ENCODE results near the gene PKN2. TPM values are rescaled to one million over a fixed set of nuclear protein-coding genes. Genes with fewer than 3 reads are reported as not detected.
"Not testable (repeated sequence)": the region's sequence is repeated elsewhere in the genome, so short reads cannot be mapped to it uniquely, and the experiment has no call there.

The PKN2 gene
- total RNA-seq, 4 donors from 2014 or later, result 14.9 to 18.6 (median 17.0) TPM

GRCh38 chr1:88825721-88826120, 141.6 kb downstream of the PKN2 start:
- no peak for ATAC-seq
- Histone ChIP-seq H3K27me3 (no peaks in the 10 kb centered on the region), H3K4me3 (no peak overlapping the region), H3K27ac (no peak overlapping the region), H3K36me3 (peaks cover 0 to 18% of the 10 kb centered on the region in 2 donors), H3K4me1 (no peaks in the 10 kb centered on the region), H3K9me3 (no peaks in the 10 kb centered on the region)
- no peak for TF ChIP-seq POLR2A (IDR thresholded peaks at IDR 0.05)
- TF ChIP-seq, protein P1, sequence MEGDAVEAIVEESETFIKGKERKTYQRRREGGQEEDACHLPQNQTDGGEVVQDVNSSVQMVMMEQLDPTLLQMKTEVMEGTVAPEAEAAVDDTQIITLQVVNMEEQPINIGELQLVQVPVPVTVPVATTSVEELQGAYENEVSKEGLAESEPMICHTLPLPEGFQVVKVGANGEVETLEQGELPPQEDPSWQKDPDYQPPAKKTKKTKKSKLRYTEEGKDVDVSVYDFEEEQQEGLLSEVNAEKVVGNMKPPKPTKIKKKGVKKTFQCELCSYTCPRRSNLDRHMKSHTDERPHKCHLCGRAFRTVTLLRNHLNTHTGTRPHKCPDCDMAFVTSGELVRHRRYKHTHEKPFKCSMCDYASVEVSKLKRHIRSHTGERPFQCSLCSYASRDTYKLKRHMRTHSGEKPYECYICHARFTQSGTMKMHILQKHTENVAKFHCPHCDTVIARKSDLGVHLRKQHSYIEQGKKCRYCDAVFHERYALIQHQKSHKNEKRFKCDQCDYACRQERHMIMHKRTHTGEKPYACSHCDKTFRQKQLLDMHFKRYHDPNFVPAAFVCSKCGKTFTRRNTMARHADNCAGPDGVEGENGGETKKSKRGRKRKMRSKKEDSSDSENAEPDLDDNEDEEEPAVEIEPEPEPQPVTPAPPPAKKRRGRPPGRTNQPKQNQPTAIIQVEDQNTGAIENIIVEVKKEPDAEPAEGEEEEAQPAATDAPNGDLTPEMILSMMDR (IDR thresholded peaks at IDR 0.05 in 4 of 5, conservative IDR thresholded peaks at IDR 0.05 in 1 of 5), result no peak
- in situ Hi-C loops (cut with MboI; ENCODE audit: low sequenced_read_pairs in 4 of 4), result no loop called here
- intact Hi-C loops (cut with DNase I; ENCODE audit: low total_unique reads), result no loop called here
- DNase-seq, result no peak

GRCh38 chr1:88847643-88848042, 163.6 kb downstream of the PKN2 start:
- Histone ChIP-seq H3K27ac (no peak overlapping the region), H3K9me3 (no peaks in the 10 kb centered on the region), H3K27me3 (no peaks in the 10 kb centered on the region), H3K36me3 (peaks cover 0 to 11% of the 10 kb centered on the region in 2 donors), H3K4me3 (no peak overlapping the region), H3K4me1 (no peaks in the 10 kb centered on the region)
- TF ChIP-seq, protein P1 (IDR thresholded peaks at IDR 0.05 in 4 of 5, conservative IDR thresholded peaks at IDR 0.05 in 1 of 5), result no peak
- TF ChIP-seq POLR2A (IDR thresholded peaks at IDR 0.05), result no peak
- DNase-seq, result no peak
- ATAC-seq, result no peak
- intact Hi-C loops (cut with DNase I; ENCODE audit: low total_unique reads), result no loop called here
- in situ Hi-C loops (cut with MboI; ENCODE audit: low sequenced_read_pairs in 4 of 4), result no loop called here

- in situ Hi-C loops (cut with MboI; ENCODE audit: low sequenced_read_pairs in 4 of 4) (loop anchor here in 1 of 4 donors (25.0 kb wide), 1 partner anchor 189 kb away; no protein-coding TSS in a partner anchor), intact Hi-C loops (cut with DNase I; ENCODE audit: low total_unique reads) (no loop called here)
- H3K9me3 ChIP-seq, result no peaks in the 10 kb centered on the region
- TF ChIP-seq, protein P1 (IDR thresholded peaks at IDR 0.05 in 4 of 5, conservative IDR thresholded peaks at IDR 0.05 in 1 of 5), result no peak
- H3K36me3 ChIP-seq, result peaks cover 0 to 38% of the 10 kb centered on the region in 2 donors
- no peak overlapping the region for H3K27ac ChIP-seq
- H3K4me1 ChIP-seq, result no peaks in the 10 kb centered on the region
- ATAC-seq (no peak), DNase-seq (no peak)
- H3K27me3 ChIP-seq, result no peaks in the 10 kb centered on the region
- no peak overlapping the region for H3K4me3 ChIP-seq
These were observed 167.4 kb downstream of the PKN2 start for GRCh38 chr1:88851303-88852063.

DNA sequence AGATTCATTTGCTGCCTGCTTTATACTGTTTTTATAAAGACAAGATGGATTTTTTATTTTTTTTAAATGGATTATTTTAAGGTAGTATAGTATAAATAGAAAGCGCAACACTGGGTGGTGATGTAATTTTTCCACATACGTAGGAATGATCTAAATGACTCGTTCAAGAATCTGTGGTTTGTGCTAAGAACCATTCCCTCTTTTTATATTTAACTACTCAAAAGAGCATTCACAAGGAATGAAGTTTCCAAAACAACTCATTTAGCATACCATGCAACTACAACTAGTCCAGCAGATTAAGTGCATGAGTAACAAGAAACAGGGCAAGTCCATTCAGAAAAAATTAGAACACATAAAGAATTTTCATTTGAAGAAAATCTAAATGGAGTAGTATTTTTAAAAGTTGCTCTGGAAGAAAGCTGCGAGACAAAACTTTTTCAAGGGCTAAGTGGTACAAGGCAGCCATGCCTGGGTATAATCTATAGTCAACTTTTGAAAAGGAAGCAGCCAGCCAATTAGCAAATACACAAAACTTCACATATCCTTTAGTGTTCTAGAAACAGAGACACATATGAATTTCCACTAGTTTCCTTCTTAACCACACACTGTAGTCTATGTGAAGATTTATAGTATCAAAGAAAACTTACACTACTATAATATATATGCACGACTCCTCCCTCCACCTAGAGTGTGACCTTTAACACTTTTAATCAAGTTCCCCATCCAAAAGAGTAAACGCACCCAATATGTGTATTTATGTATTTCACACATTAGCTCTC, 183.9 kb downstream of the PKN2 start:
- DNase-seq, result no peak
- Histone ChIP-seq H3K27me3 (no peaks in the 10 kb centered on the region), H3K4me1 (peaks cover 5 to 18% of the 10 kb centered on the region in 2 donors), H3K4me3 (no peak overlapping the region), H3K36me3 (peaks cover 2 to 12% of the 10 kb centered on the region in 2 donors), H3K9me3 (no peaks in the 10 kb centered on the region), H3K27ac (no peak overlapping the region)
- TF ChIP-seq POLR2A (IDR thresholded peaks at IDR 0.05), result no peak
- TF ChIP-seq, protein P1 (IDR thresholded peaks at IDR 0.05 in 4 of 5, conservative IDR thresholded peaks at IDR 0.05 in 1 of 5), result no peak
- in situ Hi-C loops (cut with MboI; ENCODE audit: low sequenced_read_pairs in 4 of 4), result loop anchor here in 1 of 4 donors (25.0 kb wide), 1 partner anchor 206 kb away; no protein-coding TSS in a partner anchor
- intact Hi-C loops (cut with DNase I; ENCODE audit: low total_unique reads), result no loop called here
- ATAC-seq, result no peak

- H3K36me3 ChIP-seq; H3K27ac ChIP-seq; H3K4me3 ChIP-seq; H3K27me3 ChIP-seq; intact Hi-C loops (cut with DNase I; ENCODE audit: low total_unique reads); H3K9me3 ChIP-seq: not testable (repeated sequence)
- peaks cover 5 to 18% of the 10 kb centered on the region in 2 donors for H3K4me1 ChIP-seq
- ATAC-seq (peak in 1 of 2 donors; percentile 56), DNase-seq (peak in 1 of 2 donors; percentile 37)
- in situ Hi-C loops (cut with MboI; ENCODE audit: low sequenced_read_pairs in 4 of 4), result loop anchor here (10.0 to 25.0 kb wide), 4 partner anchors 65 to 215 kb away; no protein-coding TSS in a partner anchor
These were observed 185.6 kb downstream of the PKN2 start for GRCh38 chr1:88869644-88870043.

Measured in gastrocnemius medialis (tissue), 4 donors.